CD4-positive, alpha-beta T cell treated with Interleukin-12 subunit alpha and Interleukin-12 subunit beta, for 1 hour (primary cell): ENCODE results near the gene TOM1L2.
"Not testable (repeated sequence)": the region's sequence is repeated elsewhere in the genome, so short reads cannot be mapped to it uniquely, and the experiment has no call there.

Experiments
- DNase-seq: peaks from one replicate; pipeline ENCODE4 v3.0.0-alpha.2; 2020

TOM1L2 gene

DNA sequence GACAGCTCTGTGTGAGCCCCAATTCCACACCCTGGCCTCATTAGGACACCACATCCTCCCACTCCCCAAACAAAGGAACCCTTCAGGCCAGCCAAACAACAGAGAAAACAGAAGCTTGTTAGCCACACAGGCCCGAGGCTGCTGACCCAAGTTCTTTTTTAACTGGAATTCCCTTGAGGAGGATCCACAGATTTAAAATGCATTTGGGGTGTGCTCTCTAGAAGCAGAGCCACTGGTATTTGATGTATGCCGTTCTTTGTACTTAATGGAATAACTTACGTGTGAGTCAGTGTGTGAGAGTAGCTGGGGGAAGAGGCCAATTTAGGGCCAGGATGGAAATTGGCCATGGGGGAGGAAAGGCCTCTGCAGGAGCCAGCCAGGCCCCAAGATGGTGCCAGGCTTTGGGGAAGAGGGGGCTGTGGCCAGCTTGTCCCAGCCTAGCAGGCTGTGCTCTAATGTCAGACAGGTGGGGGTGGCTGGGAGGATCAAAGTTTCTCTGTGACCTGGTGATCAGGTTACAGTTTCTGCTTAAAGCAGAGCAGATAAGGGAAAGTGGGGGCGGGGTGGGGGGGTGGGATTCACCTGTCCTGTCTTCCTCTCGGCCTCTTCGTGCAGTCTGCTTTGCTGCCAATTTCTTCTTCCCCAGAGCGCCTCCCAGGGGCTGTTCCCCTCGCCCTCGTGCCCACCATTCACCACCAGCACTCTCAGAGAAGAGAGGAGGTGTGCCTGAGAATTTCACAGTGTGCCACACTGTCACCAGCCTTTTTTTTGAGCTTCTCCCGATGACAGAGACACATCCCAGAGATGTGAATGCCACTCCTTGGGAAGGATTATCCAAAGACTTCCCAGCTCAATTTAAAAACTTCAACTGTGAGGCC lies 50.8 kb downstream of the TOM1L2 start:
- no peak for DNase-seq

DNA sequence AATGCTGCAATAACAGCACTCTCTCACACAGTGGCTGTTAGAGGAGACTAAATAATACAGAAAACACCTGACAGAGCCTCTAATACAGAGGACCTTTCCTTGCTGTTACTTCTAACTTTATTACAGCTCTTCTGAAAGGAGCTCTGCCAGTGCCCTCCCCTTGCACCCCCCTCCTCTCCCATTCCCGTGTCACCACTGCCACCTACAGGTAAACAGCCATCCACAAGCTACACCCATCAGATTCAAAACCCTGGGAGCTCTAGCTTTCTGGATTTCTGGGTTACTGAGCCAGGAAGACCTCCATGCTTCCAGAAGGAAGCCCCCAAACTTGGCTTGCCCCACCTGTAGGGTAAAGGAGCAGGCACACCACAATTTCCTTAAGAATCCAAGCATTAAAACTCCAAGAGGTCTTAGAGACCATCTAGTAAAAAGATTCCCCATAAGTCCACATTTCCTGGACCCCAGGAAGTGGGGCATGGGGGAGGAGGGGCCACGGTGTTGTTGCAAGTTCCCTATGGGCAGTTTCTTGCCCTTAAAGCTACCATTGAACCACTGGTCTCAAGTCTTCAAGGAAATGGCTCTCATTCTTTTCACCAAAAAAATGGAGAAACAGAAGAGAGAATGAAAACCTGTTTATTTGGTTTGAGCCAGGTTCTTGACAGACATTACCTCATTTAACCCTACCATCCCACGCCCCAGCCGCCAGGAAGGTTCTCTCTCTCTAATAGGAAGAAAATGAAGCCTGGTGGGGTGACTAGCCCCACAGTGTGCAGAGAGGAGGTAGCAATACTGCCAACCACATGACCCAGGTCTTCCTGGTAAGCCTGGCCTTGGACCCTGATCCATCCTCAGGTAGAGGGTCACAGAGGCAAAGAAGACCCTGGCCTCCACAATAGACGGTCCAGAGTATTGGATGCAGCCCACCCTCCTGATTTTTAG lies 52.8 kb downstream of the TOM1L2 start:
- peak; percentile 74 for DNase-seq

DNA sequence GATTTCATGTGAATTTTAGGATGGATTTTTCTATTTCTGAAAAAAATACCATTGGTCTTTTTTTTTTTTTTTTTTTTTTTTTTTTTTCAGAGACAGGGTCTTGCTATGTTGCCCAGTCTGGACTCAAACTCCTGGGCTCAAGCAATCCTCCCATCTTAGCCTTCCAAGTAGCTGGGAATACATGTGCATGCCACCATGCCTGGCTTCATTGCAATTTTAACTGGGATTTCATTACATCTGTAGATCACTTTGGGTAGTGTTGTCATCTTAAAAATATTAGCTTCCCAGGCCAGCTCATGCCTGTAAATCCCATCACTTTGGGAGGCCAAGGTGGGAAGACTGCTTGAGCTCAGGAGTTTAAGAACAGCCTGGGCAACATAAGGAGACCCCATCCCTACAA lies 54.8 kb downstream of the TOM1L2 start:
- DNase-seq, result no peak

DNA sequence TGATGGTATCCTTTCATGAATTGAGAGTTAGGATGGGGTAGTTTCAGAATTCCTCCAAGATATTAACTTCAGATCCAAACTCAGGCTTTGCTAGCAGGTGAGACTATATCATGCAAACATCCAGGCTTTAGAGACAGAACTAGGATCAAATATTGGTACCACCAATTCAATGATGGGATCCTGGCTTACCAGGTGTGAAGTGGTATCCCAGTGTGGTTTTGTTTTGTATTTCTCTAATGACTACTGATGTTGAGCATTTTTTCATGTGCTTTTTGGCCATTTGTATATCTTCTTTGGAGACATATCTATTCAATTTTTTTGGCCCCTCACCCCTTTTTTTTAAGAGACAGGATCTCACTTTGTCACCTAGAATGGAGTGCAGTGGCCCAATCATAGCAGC lies 57.0 kb downstream of the TOM1L2 start:
- DNase-seq, result no peak

DNA sequence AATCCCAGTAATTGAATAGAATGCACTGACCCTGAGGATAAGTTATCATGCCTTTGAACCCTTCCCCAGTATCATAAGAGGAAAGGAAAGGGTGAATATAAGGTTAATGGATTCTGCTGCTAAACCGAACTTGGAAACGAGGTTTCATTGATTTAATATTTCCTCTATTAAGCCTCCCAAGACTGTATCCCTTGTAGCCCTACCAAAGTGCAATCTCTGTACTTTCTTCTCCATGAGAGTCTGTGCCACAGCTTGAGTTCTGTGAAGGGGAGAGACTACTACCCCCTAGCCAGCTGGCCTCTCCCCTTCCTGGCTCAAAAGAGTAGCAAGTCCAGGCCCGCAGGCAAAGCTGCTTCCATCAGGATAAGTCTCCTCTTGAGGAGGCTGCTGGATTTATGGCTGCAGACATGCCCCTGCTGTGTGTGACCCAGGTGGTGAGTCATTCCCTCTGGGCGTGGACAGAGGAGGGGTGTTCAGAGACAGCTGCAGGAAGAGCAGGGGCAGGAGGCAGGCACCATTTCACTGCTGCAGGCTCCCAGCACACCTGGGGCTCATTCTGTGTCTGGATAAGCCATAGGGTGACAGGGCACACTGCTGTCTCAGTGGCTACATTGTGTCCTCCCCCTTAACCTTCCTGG lies 58.4 kb downstream of the TOM1L2 start:
- DNase-seq, result no peak

DNA sequence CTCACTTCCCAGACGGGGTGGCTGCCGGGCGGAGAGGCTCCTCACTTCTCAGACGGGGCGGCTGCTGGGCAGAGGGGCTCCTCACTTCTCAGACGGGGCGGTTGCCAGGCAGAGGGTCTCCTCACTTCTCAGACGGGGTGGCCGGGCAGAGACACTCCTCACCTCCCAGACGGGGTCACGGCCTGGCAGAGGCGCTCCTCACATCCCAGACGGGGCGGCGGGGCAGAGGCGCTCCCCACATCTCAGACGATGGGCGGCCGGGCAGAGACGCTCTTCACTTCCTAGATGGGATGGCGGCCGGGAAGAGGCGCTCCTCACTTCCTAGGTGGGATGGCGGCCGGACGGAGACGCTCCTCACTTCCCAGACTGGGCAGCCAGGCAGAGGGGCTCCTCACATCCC lies 59.9 kb downstream of the TOM1L2 start:
- DNase-seq, result not testable (repeated sequence)

DNA sequence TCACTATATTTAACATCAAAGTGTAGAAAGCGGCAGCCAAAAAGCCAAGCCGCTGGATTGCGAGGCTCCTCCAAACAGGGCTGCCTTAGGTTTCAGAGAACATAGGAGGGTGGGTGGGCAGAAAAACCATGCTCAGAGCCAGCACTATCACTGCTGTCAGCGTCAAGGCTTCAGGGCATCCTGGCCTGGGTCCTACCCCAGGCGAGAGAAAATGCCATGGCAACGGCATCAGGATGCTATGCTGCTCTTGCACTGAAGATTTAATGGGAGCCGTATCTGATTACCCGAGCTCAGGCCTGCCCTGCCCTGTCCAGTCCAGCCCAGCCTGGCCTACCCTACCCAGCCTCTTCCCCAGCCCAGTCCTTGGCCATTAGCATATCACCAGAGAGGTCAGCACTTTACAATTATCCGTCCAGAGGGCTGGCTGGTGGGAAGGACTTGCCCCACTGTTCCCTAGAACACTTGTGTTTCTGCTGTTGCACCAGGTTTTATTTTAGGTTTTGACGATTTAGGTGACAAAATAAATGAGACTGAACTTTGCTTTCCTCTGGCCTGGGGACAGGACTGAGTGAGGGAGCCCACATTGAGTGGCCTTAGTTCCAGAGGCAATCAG lies 61.1 kb downstream of the TOM1L2 start:
- no peak for DNase-seq

DNA sequence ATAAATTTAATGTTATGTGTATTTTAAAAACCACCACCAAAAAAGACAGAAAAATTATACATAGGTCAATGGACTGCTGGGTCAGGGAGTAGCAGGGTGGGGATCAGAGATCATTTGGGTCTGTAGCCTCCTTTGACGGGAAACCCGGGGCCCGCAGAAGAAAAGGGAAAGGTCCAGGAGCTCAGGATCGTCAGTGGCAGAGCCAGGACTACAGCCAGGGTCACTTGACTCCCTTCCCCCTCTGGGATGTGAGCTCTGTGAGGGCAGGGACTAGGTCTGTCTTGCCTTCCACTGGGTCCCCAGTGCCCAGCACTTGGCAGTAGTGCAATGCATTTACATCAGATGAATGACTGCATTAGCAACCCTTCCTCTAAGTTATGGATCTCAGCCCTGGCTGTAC lies 62.1 kb downstream of the TOM1L2 start:
- DNase-seq, result no peak

DNA sequence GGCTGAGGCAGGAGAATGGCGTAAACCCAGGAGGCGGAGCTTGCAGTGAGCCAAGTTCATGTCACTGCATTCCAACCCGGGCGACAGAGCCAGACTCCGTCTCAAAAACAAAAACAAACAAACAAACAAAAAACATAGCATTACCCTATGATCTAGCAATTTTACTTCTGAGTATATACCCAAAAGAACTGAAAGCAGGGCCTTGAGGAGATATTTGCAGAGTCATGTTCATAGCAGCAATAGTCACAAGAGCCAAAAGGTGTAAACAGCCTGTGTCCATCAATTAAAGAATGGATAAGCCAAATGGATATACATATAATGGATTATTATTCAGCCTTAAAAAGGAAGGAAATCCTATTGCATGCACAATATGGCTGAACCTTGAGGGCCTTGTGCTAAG lies 63.1 kb downstream of the TOM1L2 start:
- no peak for DNase-seq

DNA sequence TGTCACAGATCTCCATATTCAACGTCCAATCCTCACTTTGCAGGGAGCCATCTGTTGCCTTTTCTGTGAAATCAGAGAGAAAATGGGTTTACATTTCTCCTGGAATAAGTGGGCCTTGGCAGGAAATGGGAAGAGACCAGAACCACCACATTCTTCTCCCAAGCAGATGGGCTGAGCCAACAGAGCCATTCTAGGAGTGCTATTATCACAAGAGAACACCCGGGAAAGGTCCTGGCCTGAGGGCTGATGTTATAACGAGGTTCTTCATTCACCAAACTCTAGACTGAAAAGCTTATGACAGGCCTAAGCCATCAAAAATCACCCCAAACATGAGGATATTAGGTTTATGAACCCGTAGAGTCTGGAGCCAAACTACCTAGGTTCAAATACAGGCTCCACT lies 64.7 kb downstream of the TOM1L2 start:
- DNase-seq, result no peak

DNA sequence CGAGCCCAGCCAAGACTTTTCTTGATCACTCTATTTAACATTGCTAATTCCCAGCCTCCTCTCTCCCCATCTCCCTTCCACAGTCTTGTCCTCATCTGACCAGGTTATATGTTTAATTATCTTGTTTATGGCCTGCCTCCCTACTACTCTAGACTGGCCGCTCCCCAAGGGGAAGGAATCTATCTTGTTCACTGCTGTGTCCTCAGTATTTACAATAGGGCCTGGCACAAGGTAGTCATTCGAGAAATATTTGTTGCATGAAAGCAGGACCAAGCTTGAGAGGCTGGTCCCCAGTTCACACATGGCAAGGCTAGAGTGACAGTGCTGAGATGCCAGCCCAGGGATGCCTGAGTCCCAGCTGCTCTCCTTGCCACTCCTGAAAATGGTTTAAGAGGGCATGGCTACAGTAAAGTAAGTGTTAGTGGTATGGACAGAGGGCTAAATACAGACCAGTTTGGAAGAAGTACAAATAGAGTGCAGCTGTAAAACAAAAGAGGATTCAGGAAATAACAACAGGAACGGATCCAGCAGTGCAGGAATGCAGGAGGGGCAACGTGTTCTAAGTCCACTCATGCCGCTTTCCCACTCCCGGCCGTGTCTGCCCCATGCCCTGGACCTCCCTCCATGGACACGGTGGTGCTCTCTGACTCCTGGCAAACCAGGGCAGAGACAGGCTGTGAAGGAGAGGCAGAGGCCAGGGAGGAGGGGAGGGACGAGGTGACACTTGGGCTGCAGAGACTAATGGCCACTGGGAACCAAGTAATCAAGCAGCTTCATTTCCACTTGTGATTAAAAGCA lies 65.6 kb downstream of the TOM1L2 start:
- DNase-seq, result no peak

DNA sequence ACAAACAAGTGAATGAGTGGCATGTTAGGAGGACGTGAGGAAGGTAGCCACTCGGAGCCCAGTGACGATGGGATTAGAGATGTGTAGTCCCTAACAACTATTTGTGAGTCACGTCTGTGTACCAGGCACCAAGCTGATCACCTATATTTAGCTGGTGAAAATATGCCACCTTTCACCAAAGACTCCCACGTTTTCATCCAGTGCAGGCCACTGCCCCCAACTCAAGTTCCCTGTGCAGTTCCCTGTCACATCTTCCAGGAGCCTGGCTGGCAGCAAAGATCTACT lies 67.2 kb downstream of the TOM1L2 start:
- no peak for DNase-seq

DNA sequence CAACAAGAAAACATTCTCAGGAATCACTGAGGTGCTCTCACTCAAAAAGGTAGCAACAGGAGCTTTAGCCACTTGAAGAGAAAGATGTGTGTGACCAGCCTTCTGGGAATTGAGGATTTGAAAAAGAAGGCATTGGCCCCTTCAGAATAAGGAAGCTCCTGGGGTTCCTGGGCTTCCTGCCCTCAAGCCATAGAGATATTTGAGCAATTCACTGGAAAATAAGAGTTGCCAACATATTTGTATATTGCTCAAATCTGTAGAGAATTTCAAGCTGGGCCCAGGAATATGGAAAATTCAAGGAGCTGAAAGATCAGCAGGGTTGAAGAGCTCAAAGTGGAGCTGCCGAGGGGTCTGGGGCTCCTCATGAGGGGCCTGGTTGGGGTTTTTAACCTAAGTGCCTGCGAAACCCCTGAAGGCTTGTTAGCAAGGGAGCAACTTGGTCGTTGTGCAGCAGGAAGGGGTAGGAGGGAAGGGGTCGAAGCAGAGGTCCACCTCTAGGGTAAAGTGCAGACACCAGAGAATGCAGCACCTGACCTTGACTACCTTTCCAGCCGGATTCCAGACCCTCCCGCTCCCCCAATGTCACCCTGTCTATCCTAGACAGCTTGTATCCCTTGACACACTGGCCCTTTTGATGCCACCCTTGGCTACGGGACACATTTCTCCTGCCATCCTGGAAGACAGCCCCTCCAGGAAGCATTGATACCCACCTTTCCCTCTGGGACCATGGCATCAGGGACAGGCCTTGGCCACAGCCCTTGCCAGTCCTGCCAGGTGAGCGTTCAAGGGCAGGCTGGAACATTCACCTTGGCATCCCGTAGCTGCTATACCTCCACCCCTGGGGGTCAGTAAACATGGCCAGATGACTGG lies 67.8 kb downstream of the TOM1L2 start:
- DNase-seq, result no peak

DNA sequence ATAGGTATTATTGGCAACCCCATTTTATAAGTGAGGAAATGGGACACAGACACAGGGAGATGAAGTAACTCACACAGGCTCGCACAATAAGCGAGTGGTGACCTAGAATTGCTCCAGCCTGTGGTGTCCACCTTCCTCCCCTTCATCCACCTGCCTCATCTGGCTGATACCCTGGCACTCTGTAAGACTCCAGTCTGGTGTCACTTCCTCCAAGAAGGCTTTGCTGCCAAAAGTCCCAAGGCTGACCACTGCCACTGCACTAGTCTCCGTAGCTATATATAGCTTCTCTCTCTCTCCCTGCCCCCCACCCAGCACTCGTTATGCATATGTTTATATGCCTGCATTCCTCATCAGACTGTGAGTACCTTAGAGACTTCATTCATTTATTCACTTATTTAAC lies 69.3 kb downstream of the TOM1L2 start:
- no peak for DNase-seq

DNA sequence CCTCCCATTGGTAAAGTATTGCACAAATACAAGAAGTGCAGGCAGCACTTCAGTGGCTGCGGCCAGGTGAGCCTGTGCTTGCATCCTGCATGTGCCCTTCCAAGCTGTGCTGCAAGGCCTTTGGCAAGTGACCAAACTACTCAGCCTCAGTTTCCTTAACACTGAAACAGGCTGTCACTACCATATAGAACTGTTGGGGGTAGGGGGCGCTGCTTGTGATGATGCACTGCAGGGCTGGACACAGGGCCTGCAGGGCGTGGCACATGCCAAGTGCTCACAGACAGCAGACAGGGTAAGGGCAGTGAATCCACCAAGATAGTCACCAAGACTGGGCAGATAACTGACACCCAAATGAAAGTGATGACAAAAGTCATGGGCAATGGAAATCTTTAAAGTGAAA lies 69.8 kb downstream of the TOM1L2 start:
- DNase-seq, result no peak

DNA sequence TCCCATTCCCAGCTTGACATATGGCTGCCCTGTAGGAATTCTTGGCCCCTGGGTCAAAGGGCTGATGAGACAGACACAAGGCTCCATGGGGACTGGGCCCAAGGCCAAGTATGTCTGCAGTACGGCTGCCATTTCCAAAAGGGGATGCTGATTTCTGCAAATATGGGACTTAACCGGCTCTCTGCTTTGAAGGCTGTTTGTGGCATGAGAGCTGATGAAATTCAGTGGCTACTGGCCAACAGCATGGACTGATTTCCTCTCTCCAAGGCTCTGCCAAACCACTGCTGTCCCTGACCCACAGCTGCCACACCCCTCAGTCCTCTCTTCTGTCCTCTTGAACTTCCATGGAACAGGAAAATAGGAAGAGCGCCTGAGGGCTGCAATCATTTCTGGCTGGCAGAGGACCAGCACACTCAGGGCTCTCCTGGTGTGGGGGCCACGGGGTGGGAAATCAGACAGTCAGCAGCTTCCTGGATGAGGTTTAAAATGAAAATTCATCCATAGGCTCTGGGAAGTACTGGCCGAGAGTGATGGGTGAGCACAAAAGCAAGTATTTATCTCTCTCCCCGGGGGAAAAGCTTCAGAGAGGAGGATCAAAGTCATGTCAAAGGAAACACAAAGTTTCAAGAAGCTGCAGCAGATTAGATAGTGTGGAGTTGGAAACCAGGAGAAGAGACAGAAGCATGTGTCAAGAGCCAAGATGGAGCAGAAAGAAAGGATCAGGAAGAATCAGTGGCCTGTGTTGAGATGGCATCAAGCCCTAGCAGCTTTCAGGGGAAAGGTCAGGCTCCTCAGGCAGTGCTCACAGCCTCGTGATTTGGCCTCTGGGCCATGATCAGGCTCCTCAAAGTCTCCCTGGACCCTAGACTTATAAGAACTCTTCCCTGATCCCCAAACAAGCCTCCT lies 71.3 kb downstream of the TOM1L2 start:
- DNase-seq, result no peak

DNA sequence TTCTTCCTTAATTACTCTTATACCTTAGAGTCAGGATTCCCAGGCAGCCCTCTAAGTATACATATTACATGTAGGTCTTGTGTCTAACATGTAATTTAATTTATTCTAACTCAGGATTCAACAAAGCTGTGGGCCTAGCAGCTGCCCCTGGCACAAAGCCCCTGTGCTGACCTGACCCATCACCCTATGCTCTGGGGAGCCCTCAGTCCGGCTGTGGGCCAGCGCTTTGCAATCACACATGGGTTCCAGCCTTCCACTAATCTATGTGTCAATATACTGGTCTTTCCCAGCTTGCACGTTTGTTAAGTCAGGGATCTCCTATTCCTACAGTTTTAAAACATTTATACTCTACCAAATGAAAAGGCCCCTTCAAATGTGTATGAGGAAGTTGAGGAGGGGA lies 72.7 kb downstream of the TOM1L2 start:
- no peak for DNase-seq

DNA sequence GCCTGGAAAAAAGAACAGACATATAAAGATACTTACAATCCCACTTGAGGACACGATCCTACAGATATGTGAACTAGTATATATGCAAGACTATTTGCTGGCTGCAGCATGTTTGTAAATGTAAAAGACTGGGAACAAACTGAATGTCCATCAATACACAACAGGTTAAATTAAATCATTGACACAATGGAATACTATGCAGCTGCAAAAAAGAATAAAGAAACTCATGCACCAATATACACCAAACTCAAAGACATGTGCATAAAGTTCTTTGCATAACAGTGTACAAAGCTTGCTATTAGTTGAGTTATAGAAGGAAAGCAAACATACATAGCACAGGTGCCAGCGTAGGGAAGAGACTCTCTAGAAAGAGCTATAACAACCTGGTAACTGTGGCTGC lies 73.5 kb downstream of the TOM1L2 start:
- DNase-seq, result no peak

DNA sequence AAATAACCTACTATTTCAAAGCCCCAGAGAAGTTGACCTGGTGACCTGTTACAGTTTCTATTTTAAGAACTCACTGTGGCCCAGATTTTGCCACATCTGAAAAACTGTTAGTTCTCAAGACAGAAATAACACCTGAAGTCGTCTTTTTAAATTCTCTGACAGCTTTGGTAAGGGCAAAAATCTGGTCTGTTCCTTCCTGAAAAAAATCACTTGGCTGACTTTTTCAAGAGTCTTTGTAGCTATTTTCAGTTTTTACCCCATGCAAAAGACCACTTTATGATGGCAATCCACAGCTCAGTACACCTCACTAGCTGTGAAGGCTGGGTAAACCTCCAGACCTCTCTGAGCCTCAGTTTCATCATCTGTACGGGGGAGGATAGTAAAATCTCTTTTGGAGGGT lies 74.8 kb downstream of the TOM1L2 start:
- no peak for DNase-seq

DNA sequence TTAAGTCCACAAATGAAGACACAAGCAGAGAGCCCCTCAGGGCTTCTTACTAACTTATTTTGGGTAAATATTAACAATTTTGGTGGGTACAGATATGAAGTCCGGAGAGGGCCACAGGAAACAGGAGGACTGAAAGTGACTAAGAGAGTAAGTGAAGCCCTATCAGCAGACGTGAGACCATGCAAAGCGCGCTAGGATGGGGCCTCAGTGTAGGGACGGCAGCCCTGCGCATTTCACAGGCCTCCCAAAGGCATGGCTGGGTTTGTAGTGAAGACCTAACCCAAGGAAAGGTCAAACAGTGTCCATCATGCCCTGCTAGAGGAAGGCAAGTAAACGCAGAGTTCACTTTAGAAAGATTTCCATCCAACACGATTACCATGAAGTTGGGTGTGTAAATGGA lies 75.5 kb downstream of the TOM1L2 start:
- DNase-seq, result no peak
